SK-N-SH (cell line): Measurements from ENCODE around the gene HEPHL1. TPM values are rescaled to one million over a fixed set of nuclear protein-coding genes. Genes with fewer than 3 reads are reported as not detected.

Experiments used
- CTCF ChIA-PET: fragments of 300-600, 350-600 bp; formaldehyde crosslinking; extraction: SDS; loops from one replicate; lab custom pipeline; 2021; lab: Yijun Ruan, JAX
- POLR2A ChIA-PET: fragments of 350-600 bp; sonication (Branson Sonifier 250); formaldehyde crosslinking; extraction: SDS; loops from one replicate; lab custom pipeline; 2020; ENCODE audit warnings: antibody characterized with exemption, inconsistent platforms; lab: Yijun Ruan, JAX
- DNase-seq: peaks from one replicate; pipeline ENCODE4 v3.0.0; 2012
- H2AFZ ChIP-seq: fragments of 200-600 bp; sonication (generic); 2 replicates; pipeline ENCODE4 v1.8.1; 2016; ENCODE audit warnings: antibody characterized with exemption, mild to moderate bottlenecking, low read depth
- H3F3A ChIP-seq: fragments of 200-600 bp; sonication (generic); replicated peaks from 2 replicates; pipeline ENCODE3; 2016; ENCODE audit warnings: antibody characterized with exemption, mild to moderate bottlenecking; ENCODE audit not compliant: insufficient read depth
- H3K27ac ChIP-seq, 2 experiments: fragments of 200-500 bp in 1 of 2; fragments of 200-600 bp in 1 of 2; sonication (Bioruptor generic) in 1 of 2; sonication (generic), shearing (Covaris generic) in 1 of 2; 2 replicates each; pipeline versions ENCODE4 v1.5.1 to v1.6.1; 2014 to 2016; ENCODE audit warnings: low read depth in 2 of 2, inconsistent platforms in 1 of 2, low read length in 1 of 2, mild to moderate bottlenecking in 1 of 2, mixed read lengths in 1 of 2
- H3K27me3 ChIP-seq: fragments of 200-600 bp; sonication (generic), shearing (Covaris generic); 2 replicates; pipeline ENCODE4 v1.6.1; 2016; ENCODE audit warnings: mixed run types; ENCODE audit not compliant: insufficient read depth
- H3K36me3 ChIP-seq, 2 experiments: fragments of 200-500 bp in 1 of 2; fragments of 200-600 bp in 1 of 2; sonication (Bioruptor generic) in 1 of 2; sonication (generic) in 1 of 2; replicated peaks in 1 of 2; 2 replicates each; pipeline versions ENCODE3 to v1.5.1; 2014 to 2016; ENCODE audit warnings: low read length in 1 of 2, mild to moderate bottlenecking in 1 of 2; ENCODE audit not compliant: insufficient read depth in 2 of 2, control insufficient read depth in 1 of 2
- H3K4me1 ChIP-seq, 2 experiments: fragments of 200-500 bp in 1 of 2; fragments of 200-600 bp in 1 of 2; sonication (Bioruptor generic) in 1 of 2; sonication (generic), shearing (Covaris generic) in 1 of 2; 2 replicates each; pipeline versions ENCODE4 v1.5.1 to v1.6.1; 2014 to 2016; ENCODE audit warnings: low read depth in 1 of 2, low read length in 1 of 2, mixed run types in 1 of 2; ENCODE audit not compliant: insufficient read depth in 2 of 2, control insufficient read depth in 1 of 2
- H3K4me2 ChIP-seq: fragments of 200-600 bp; sonication (generic), shearing (Covaris generic); 2 replicates; pipeline ENCODE4 v1.6.1; 2017; ENCODE audit warnings: mixed run types
- H3K4me3 ChIP-seq, 2 experiments: fragments of 200-500 bp in 1 of 2; fragments of 200-600 bp in 1 of 2; sonication (Bioruptor generic) in 1 of 2; sonication (generic), shearing (Covaris generic) in 1 of 2; 2 replicates each; pipeline versions ENCODE4 v1.5.1 to v1.8.1; 2014 to 2016; ENCODE audit warnings: low read depth in 2 of 2, inconsistent platforms in 1 of 2, low read length in 1 of 2, mild to moderate bottlenecking in 1 of 2, mixed read lengths in 1 of 2, moderate library complexity in 1 of 2
- H3K79me2 ChIP-seq: fragments of 200-600 bp; sonication (generic); 2 replicates; pipeline ENCODE4 v1.8.1; 2017; ENCODE audit warnings: mild to moderate bottlenecking; ENCODE audit not compliant: insufficient read depth
- H3K9ac ChIP-seq: fragments of 200-600 bp; sonication (generic); 2 replicates; pipeline ENCODE4 v1.6.1; 2017; ENCODE audit warnings: mixed run types
- H3K9me2 ChIP-seq: fragments of 200-600 bp; sonication (generic); 2 replicates; pipeline ENCODE4 v1.6.1; 2017; ENCODE audit warnings: mixed run types
- H3K9me3 ChIP-seq: fragments of 200-600 bp; sonication (generic); 2 replicates; pipeline ENCODE4 v1.6.1; 2017; ENCODE audit warnings: mixed run types, mild to moderate bottlenecking, moderate library complexity
- H4K20me1 ChIP-seq: fragments of 200-600 bp; sonication (generic); 2 replicates; pipeline ENCODE4 v1.6.1; 2017; ENCODE audit warnings: mild to moderate bottlenecking, mixed run types; ENCODE audit not compliant: insufficient read depth
- FOSL2 ChIP-seq: IDR thresholded peaks from 2 replicates; pipeline ENCODE4 v1.4.0; 2012; ENCODE audit warnings: low read depth, mild to moderate bottlenecking, moderate library complexity, borderline replicate concordance
- JUND ChIP-seq: IDR thresholded peaks from 2 replicates; pipeline ENCODE4 v1.4.0; 2012
- MXI1 ChIP-seq: IDR thresholded peaks from 2 replicates; pipeline ENCODE4 v1.6.1; 2012; ENCODE audit warnings: mild to moderate bottlenecking, low read depth, low read length, improper control_type of control experiment
- POLR2AphosphoS5 ChIP-seq: IDR thresholded peaks from 2 replicates; pipeline ENCODE4 v1.6.1; 2012; ENCODE audit warnings: low read depth, low read length
- RAD21 ChIP-seq: IDR thresholded peaks from 2 replicates; pipeline ENCODE4 v1.6.1; 2012; ENCODE audit warnings: mild to moderate bottlenecking, low read length
- SIN3A ChIP-seq: IDR thresholded peaks from 2 replicates; pipeline ENCODE4 v1.6.1; 2012; ENCODE audit warnings: low read depth, mild to moderate bottlenecking, low read length, moderate library complexity, borderline replicate concordance
- TAF1 ChIP-seq: IDR thresholded peaks from 2 replicates; pipeline ENCODE4 v1.6.1; 2012; ENCODE audit warnings: low read depth, mild to moderate bottlenecking, low read length, moderate library complexity, borderline replicate concordance
- TCF12 ChIP-seq: IDR thresholded peaks from 2 replicates; pipeline ENCODE4 v1.4.0; 2012
- TEAD4 ChIP-seq: IDR thresholded peaks from 2 replicates; pipeline ENCODE4 v1.4.0; 2012; ENCODE audit warnings: mild to moderate bottlenecking, borderline replicate concordance; ENCODE audit not compliant: insufficient read depth
- USF2 ChIP-seq: fragments of 150-350 bp; IDR thresholded peaks from 2 replicates; pipeline ENCODE4 v1.6.1; 2017; ENCODE audit warnings: antibody characterized with exemption, low read length, low read depth, borderline replicate concordance
- ZBTB33 ChIP-seq: IDR thresholded peaks from 2 replicates; pipeline ENCODE4 v1.4.0; 2012; ENCODE audit warnings: low read depth, borderline replicate concordance
- WGBS: methylation state at CpG from one replicate; pipeline ENCODE4 v1.1.6; 2017; ENCODE audit warnings: low lambda C conversion rate; 5-methylcytosine and 5-hydroxymethylcytosine counted together
- polyA plus RNA-seq, 3 experiments: library from polyadenylated mRNA; depleted of rRNA; stranded (reverse); fragments of >200 nt; gene quantifications; 2 replicates each; pipeline ENCODE4 v1.2.3, GENCODE V29; 2012
- TF ChIP-seq, protein P1 (sequence below): fragments of 200-600 bp; sonication (generic); IDR thresholded peaks from 2 replicates; pipeline ENCODE4 v1.6.1; 2017; ENCODE audit warnings: antibody characterized with exemption, mild to moderate bottlenecking, moderate library complexity
- TF ChIP-seq, protein P2 (sequence below): IDR thresholded peaks from 2 replicates; pipeline ENCODE4 v1.6.1; 2012; ENCODE audit warnings: mild to moderate bottlenecking, low read depth, low read length, moderate library complexity
- TF ChIP-seq, protein P3 (sequence below): IDR thresholded peaks from 2 replicates; pipeline ENCODE4; 2012
- TF ChIP-seq, protein P4 (sequence below): IDR thresholded peaks from 2 replicates; pipeline ENCODE4 v1.4.0; 2012; ENCODE audit warnings: low read depth, borderline replicate concordance
- TF ChIP-seq, protein P5 (sequence below): IDR thresholded peaks from 2 replicates; pipeline ENCODE4 v1.4.0; 2012; ENCODE audit warnings: low read depth

Gene HEPHL1, protein sequence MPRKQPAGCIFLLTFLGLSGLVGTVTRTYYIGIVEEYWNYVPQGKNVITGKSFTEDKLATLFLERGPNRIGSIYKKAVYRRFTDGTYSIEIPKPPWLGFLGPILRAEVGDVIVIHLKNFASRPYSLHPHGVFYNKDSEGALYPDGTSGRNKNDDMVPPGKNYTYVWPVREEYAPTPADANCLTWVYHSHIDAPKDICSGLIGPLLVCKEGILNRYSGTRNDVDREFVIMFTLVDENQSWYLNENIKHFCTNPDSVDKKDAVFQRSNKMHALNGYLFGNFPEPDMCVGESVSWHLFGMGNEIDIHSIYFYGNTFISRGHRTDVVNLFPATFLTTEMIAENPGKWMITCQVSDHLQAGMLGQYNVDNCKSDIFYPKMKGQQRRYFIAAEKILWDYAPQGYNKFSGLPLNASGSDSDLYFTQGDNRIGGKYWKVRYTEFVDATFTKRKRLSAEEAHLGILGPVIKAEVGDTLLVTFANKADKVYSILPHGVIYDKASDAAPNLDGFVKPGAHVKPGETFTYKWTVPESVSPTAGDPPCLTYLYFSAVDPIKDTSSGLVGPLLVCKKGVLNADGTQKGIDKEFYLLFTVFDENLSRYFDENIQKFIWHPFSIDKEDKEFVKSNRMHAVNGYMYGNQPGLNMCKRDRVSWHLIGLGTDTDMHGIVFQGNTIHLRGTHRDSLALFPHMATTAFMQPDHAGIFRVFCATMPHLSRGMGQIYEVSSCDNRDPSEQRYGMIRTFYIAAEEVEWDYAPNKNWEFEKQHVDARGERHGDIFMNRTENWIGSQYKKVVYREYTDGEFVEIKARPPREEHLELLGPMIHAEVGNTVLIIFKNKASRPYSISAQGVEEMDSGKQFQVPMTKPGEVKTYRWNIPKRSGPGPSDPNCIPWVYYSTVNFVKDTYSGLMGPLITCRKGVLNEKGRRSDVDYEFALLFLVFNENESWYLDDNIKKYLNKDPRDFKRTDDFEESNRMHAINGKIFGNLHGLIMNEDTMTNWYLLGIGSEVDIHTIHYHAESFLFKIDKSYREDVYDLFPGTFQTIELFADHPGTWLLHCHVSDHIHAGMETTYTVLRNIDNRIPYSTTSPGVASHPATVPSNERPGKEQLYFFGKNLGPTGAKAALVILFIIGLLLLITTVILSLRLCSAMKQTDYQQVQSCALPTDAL
- polyA plus RNA-seq (2012; rRNA removed), result not detected in 2 replicates
- not detected in 2 replicates for polyA plus RNA-seq (2012; cell fraction: cytosol; rRNA removed)
- not detected in 2 replicates for polyA plus RNA-seq (2012; cell fraction: nucleus; rRNA removed)

DNA sequence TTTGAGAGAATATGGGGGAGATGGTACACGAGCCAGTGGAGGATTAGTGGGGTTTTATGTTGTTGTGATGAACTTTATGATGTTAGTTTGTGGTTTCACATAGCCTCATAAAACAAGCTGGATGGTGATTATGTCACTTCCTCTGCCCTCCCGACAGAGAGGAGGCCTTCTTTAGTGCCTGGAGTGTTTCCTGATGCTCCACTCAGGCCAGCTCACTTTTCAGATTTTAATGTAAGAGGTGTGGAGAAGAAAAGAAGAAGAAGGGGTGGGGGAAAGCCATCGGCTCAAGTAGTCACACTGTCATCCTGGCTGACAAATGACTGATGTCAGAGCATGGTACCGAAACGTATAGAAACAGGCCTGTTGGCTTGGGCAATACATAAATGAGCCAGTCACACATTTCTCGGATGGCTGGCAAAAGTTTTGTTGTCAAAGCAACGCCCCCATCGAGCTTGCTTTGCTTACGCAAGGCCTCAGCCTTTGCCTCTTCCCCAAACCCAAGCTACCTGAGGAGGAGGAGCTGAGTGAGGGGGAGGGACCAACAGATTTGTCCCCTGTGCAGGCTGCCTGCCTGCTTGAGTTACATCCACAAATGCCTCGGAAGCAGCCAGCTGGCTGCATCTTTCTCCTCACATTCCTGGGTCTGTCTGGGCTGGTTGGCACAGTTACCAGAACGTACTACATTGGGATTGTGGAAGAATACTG, at the start of gene HEPHL1:
Gene HEPHL1, plus strand, starts transcription at position 578 of the 705 bp plus-strand sequence. Its CDS starts 15 bp downstream, at position 593.
- H3K4me1 ChIP-seq, result no peaks in the 10 kb centered on the region
- no peaks in the 10 kb centered on the region for H3K79me2 ChIP-seq
- H2AFZ ChIP-seq, result no peak within 1 kb of the TSS
- H3K4me2 ChIP-seq, result no peak within 1 kb of the TSS
- POLR2A ChIA-PET, result no interaction called here
- H3K27me3 ChIP-seq, result no peaks in the 10 kb centered on the region
- no peaks in the 10 kb centered on the region for H4K20me1 ChIP-seq
- H3K27ac ChIP-seq, result no peak within 1 kb of the TSS
- no peak within 1 kb of the TSS for H3K9ac ChIP-seq
- H3F3A ChIP-seq, result no peaks in the 10 kb centered on the region
- CTCF ChIA-PET, result interaction anchor here (1.2 kb wide), 1 partner anchor 21 kb away, joined by 3 read pairs; no protein-coding TSS in a partner anchor
- H3K36me3 ChIP-seq, result no peaks in the 10 kb centered on the region
- 21% methylated on average over 11 of the region's 11 CpGs for WGBS
- no peak within 1 kb of the TSS for H3K4me3 ChIP-seq
- DNase-seq, result no peak
- no peaks in the 10 kb centered on the region for H3K9me3 ChIP-seq
- H3K9me2 ChIP-seq, result no peaks in the 10 kb centered on the region
- TF ChIP-seq MXI1 (no peak), TCF12 (no peak), JUND (no peak), FOSL2 (no peak), SIN3A (no peak), POLR2AphosphoS5 (no peak), USF2 (no peak), TAF1 (no peak), TEAD4 (no peak), ZBTB33 (no peak), RAD21 (no peak)
- TF ChIP-seq, protein P1, sequence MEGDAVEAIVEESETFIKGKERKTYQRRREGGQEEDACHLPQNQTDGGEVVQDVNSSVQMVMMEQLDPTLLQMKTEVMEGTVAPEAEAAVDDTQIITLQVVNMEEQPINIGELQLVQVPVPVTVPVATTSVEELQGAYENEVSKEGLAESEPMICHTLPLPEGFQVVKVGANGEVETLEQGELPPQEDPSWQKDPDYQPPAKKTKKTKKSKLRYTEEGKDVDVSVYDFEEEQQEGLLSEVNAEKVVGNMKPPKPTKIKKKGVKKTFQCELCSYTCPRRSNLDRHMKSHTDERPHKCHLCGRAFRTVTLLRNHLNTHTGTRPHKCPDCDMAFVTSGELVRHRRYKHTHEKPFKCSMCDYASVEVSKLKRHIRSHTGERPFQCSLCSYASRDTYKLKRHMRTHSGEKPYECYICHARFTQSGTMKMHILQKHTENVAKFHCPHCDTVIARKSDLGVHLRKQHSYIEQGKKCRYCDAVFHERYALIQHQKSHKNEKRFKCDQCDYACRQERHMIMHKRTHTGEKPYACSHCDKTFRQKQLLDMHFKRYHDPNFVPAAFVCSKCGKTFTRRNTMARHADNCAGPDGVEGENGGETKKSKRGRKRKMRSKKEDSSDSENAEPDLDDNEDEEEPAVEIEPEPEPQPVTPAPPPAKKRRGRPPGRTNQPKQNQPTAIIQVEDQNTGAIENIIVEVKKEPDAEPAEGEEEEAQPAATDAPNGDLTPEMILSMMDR, result no peak
- TF ChIP-seq, protein P2, sequence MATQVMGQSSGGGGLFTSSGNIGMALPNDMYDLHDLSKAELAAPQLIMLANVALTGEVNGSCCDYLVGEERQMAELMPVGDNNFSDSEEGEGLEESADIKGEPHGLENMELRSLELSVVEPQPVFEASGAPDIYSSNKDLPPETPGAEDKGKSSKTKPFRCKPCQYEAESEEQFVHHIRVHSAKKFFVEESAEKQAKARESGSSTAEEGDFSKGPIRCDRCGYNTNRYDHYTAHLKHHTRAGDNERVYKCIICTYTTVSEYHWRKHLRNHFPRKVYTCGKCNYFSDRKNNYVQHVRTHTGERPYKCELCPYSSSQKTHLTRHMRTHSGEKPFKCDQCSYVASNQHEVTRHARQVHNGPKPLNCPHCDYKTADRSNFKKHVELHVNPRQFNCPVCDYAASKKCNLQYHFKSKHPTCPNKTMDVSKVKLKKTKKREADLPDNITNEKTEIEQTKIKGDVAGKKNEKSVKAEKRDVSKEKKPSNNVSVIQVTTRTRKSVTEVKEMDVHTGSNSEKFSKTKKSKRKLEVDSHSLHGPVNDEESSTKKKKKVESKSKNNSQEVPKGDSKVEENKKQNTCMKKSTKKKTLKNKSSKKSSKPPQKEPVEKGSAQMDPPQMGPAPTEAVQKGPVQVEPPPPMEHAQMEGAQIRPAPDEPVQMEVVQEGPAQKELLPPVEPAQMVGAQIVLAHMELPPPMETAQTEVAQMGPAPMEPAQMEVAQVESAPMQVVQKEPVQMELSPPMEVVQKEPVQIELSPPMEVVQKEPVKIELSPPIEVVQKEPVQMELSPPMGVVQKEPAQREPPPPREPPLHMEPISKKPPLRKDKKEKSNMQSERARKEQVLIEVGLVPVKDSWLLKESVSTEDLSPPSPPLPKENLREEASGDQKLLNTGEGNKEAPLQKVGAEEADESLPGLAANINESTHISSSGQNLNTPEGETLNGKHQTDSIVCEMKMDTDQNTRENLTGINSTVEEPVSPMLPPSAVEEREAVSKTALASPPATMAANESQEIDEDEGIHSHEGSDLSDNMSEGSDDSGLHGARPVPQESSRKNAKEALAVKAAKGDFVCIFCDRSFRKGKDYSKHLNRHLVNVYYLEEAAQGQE, result no peak
- TF ChIP-seq, protein P3, sequence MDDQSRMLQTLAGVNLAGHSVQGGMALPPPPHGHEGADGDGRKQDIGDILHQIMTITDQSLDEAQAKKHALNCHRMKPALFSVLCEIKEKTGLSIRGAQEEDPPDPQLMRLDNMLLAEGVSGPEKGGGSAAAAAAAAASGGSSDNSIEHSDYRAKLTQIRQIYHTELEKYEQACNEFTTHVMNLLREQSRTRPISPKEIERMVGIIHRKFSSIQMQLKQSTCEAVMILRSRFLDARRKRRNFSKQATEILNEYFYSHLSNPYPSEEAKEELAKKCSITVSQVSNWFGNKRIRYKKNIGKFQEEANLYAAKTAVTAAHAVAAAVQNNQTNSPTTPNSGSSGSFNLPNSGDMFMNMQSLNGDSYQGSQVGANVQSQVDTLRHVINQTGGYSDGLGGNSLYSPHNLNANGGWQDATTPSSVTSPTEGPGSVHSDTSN, result no peak
- TF ChIP-seq, protein P4, sequence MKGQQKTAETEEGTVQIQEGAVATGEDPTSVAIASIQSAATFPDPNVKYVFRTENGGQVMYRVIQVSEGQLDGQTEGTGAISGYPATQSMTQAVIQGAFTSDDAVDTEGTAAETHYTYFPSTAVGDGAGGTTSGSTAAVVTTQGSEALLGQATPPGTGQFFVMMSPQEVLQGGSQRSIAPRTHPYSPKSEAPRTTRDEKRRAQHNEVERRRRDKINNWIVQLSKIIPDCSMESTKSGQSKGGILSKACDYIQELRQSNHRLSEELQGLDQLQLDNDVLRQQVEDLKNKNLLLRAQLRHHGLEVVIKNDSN, result no peak
- TF ChIP-seq, protein P5, sequence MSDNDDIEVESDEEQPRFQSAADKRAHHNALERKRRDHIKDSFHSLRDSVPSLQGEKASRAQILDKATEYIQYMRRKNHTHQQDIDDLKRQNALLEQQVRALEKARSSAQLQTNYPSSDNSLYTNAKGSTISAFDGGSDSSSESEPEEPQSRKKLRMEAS, result no peak
